ENCODE measurements around the gene SYTL3.

Gene SYTL3

DNA sequence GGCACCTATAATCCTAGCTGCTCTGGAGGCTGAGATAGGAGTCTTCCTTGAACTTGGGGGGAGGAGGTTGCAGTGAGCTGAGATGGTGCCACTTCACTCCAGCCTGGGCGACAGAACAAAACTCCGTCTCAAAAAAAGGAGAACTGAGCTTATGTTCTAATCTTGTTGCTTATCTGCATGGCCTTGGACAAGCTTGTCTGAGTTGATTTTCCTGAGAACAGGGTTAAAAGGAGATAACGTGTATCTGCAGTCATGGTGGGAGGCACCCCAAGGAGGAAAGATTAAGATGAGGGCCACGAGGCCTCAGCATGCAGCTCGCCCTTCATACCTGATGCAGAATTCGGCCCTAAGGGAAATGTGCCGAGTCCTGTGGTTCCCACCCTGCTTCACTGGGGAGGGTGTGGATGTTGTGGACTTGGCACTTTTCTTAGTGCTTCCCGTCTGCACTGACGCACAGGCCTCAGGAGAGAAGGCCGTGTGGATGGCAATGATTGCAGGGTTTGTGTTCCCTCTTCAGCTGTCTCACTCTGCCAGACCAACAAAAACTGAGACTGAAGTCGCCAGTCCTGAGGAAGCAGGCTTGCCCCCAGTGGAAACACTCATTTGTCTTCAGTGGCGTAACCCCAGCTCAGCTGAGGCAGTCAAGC, 113.1 kb downstream of the SYTL3 start:
- no peak overlapping the region for H3K4me2 ChIP-seq (ENCODE audit: low read length)
- H3K4me1 ChIP-seq (ENCODE audit: control insufficient read depth, insufficient read depth, low read length) = peaks cover 3% of the 10 kb centered on the region
- no peak overlapping the region for H3K4me3 ChIP-seq (ENCODE audit: low read length)
- H3K9me3 ChIP-seq (replicated peaks; ENCODE audit: low read length) = no peaks in the 10 kb centered on the region
- H3K27me3 ChIP-seq (ENCODE audit: control insufficient read depth, insufficient read depth, low read length) = no peaks in the 10 kb centered on the region
- peaks cover 43% of the 10 kb centered on the region for H3K36me3 ChIP-seq (ENCODE audit: insufficient read depth, low read length)
- H3K9ac ChIP-seq (ENCODE audit: low read depth, low read length) = no peak overlapping the region

DNA sequence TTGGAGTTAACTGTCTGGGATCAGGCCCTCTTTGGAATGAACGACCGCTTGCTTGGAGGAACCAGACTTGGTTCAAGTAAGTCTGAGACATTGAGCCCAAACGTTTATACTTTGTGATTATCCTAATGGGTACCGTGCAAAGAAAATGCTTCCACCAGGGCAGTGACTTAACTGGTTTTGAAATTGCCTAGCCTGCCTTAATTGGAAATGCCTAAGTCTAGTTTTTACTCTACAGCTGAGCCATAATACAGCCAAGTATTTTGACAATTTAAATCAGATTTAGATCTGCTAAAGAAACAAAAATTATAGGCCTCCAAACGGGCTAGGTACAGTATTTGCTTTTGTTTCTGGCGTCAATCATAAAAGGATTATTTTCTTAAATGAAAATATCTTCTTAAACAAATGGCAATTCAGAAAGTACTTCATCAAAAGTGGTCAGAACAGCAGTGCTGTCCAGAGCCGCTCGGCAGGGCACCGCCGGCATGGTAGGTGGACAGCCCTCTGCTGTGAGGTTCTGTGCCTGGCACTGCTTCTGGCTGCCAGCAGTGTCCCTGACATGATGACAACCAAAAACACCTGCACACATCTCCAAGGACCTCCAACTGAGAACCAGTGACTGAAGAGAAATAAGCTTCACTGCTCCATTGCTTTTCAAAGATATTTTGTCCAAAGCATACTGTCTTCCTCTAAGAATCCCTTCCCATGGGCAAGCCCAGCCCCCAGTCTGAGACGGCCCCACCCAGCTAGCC, 113.8 kb downstream of the SYTL3 start:
- H3K9me3 ChIP-seq (replicated peaks; ENCODE audit: low read length) = no peaks in the 10 kb centered on the region
- H3K36me3 ChIP-seq (ENCODE audit: insufficient read depth, low read length) = peaks cover 50% of the 10 kb centered on the region
- H3K4me3 ChIP-seq (ENCODE audit: low read length) = no peak overlapping the region
- no peak overlapping the region for H3K9ac ChIP-seq (ENCODE audit: low read depth, low read length)
- no peak overlapping the region for H3K4me2 ChIP-seq (ENCODE audit: low read length)
- no peaks in the 10 kb centered on the region for H3K27me3 ChIP-seq (ENCODE audit: control insufficient read depth, insufficient read depth, low read length)
- H3K4me1 ChIP-seq (ENCODE audit: control insufficient read depth, insufficient read depth, low read length) = peaks cover 3% of the 10 kb centered on the region

DNA sequence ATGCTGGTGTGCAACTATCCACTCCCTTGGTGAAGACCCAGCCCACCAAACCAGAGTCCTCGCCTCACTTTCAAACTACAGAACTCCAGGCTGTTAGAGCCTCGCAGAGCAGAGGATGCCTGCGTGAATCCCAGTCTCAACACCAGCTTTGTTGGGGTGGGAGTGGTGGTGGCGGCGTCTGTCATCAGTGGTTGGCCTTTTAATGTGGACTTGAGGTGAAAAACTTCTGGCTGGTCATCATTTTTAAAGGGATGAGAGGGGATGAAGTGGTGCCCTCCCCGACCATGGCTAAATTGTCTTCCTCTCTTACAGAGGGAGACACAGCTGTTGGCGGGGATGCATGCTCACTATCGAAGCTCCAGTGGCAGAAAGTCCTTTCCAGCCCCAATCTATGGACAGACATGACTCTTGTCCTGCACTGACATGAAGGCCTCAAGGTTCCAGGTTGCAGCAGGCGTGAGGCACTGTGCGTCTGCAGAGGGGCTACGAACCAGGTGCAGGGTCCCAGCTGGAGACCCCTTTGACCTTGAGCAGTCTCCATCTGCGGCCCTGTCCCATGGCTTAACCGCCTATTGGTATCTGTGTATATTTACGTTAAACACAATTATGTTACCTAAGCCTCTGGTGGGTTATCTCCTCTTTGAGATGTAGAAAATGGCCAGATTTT, 114.5 kb downstream of the SYTL3 start:
- peaks cover 56% of the 10 kb centered on the region for H3K36me3 ChIP-seq (ENCODE audit: insufficient read depth, low read length)

DNA sequence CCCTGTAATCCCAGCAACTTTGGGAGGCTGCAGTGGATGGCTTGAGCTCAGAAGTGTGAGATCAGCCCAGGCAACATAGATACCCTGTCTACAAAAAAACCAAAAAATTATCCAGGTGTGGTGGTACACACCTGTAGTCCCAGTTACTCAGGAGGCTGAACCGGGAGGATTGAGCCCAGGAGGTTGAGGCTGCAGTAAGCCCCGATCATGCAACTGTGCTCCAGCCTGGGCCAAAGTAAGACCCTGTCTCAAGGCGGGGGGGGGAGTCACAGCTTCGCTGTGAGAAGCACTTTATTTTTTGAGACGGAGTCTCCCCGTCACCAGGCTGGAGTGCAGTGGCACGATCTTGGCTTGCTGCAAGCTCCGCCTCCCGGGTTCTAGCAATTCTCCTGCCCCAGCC, 115.1 kb downstream of the SYTL3 start:
- Histone ChIP-seq H3K4me3 (ENCODE audit: low read length) (no peak overlapping the region), H3K27me3 (ENCODE audit: control insufficient read depth, insufficient read depth, low read length) (no peaks in the 10 kb centered on the region), H3K4me2 (ENCODE audit: low read length) (no peak overlapping the region), H3K4me1 (ENCODE audit: control insufficient read depth, insufficient read depth, low read length) (peaks cover 8% of the 10 kb centered on the region), H3K36me3 (ENCODE audit: insufficient read depth, low read length) (peaks cover 62% of the 10 kb centered on the region), H3K9ac (ENCODE audit: low read depth, low read length) (no peak overlapping the region), H3K9me3 (replicated peaks; ENCODE audit: low read length) (no peaks in the 10 kb centered on the region)

More for the DNA sequence above, 114.5 kb downstream of the SYTL3 start:
- Histone ChIP-seq H3K4me3 (ENCODE audit: low read length) (no peak overlapping the region), H3K27me3 (ENCODE audit: control insufficient read depth, insufficient read depth, low read length) (no peaks in the 10 kb centered on the region), H3K9me3 (replicated peaks; ENCODE audit: low read length) (no peaks in the 10 kb centered on the region), H3K4me1 (ENCODE audit: control insufficient read depth, insufficient read depth, low read length) (peaks cover 3% of the 10 kb centered on the region), H3K9ac (ENCODE audit: low read depth, low read length) (no peak overlapping the region), H3K4me2 (ENCODE audit: low read length) (no peak overlapping the region)

DNA sequence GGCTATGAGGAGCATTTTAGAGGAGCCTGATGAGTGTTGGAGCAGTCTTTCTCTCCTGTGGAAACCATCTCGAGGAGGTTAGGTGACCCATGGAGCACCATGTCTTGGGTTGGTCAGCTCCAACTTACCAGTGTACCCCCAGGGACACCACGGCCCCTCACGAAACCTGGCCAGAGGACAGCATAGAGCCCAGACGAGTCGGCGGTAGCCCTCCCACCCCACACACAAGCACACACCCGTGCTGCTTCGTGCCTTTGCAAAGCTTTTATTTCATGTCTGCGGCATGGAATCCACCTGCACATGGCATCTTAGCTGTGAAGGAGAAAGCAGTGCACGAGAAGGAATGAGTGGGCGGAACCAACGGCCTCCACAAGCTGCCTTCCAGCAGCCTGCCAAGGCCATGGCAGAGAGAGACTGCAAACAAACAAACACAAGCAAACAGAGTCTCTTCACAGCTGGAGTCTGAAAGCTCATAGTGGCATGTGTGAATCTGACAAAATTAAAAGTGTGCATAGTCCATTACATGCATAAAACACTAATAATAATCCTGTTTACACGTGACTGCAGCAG, 115.7 kb downstream of the SYTL3 start:
- Histone ChIP-seq H3K9me3 (replicated peaks; ENCODE audit: low read length) (no peaks in the 10 kb centered on the region), H3K36me3 (ENCODE audit: insufficient read depth, low read length) (peaks cover 67% of the 10 kb centered on the region), H3K27me3 (ENCODE audit: control insufficient read depth, insufficient read depth, low read length) (no peaks in the 10 kb centered on the region), H3K4me2 (ENCODE audit: low read length) (no peak overlapping the region), H3K9ac (ENCODE audit: low read depth, low read length) (no peak overlapping the region), H3K4me3 (ENCODE audit: low read length) (no peak overlapping the region), H3K4me1 (ENCODE audit: control insufficient read depth, insufficient read depth, low read length) (peaks cover 13% of the 10 kb centered on the region)

DNA sequence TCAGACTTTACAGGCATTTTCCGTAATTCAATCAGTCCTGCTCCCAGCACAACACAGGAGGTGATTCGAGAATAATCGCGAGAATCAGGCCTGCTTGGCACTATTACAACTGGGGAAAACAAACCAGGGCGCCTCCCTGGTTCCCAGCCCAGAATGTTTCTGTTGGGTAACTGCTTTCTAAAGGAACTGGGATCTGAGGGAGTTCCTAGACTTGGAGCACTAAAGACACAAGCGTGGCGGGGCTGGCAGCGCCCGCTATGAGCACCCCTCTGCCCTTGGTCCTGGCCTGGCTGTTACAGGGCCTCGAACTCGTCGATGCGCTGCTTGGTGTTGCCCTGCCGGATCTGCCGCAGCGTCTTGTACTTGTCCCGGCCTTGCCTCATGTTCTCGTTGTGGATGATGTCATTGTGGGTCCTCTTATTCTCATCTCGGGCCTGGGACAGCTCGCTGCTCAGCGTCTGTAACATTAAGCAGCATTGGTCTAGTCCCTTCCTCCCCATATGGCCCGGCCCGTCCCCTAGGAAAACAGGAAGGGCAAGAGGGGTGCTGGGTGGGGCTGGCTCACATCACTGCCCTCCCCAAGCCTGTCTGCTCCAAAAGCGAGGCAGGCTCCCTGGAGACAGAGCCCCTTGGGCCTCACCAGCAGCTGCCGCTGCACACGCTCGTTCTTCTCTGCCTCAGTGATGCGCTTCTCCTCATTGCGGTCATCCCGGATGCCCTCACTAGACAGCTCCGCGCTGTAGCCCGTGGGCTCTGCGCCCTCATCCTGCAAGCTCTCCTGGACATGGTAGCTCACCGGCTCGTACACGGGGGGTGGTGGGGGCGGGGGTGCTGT, 117.0 kb downstream of the SYTL3 start:
- peaks cover 76% of the 10 kb centered on the region for H3K36me3 ChIP-seq (ENCODE audit: insufficient read depth, low read length)
- H3K4me1 ChIP-seq (ENCODE audit: control insufficient read depth, insufficient read depth, low read length) = peaks cover 26% of the 10 kb centered on the region
- H3K9me3 ChIP-seq (replicated peaks; ENCODE audit: low read length) = no peaks in the 10 kb centered on the region
- H3K27me3 ChIP-seq (ENCODE audit: control insufficient read depth, insufficient read depth, low read length) = no peaks in the 10 kb centered on the region
- no peak overlapping the region for H3K4me2 ChIP-seq (ENCODE audit: low read length)
- no peak overlapping the region for H3K4me3 ChIP-seq (ENCODE audit: low read length)
- no peak overlapping the region for H3K9ac ChIP-seq (ENCODE audit: low read depth, low read length)

DNA sequence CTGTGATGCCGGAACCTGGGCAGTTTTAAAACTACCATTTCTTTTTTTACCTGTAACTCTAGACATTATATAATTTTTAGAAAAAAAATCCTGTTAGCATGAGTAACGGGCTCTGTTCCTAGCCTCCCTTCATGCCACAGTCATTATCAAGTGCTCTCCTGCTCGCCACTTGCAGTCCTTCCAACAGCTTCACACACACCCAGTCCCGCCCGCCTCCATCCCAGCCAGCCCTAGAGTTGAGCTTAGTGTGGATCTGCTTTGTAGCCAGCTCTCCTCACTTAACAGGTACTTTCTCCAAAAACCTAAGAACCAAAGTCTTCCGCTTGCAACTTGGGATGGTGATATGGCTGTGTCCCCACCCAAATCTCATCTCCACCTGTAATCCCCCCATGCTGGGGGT, 117.9 kb downstream of the SYTL3 start:
- no peaks in the 10 kb centered on the region for H3K9me3 ChIP-seq (replicated peaks; ENCODE audit: low read length)
- H3K9ac ChIP-seq (ENCODE audit: low read depth, low read length) = no peak overlapping the region
- H3K36me3 ChIP-seq (ENCODE audit: insufficient read depth, low read length) = peaks cover 84% of the 10 kb centered on the region
- H3K4me3 ChIP-seq (ENCODE audit: low read length) = no peak overlapping the region
- no peak overlapping the region for H3K4me2 ChIP-seq (ENCODE audit: low read length)
- no peaks in the 10 kb centered on the region for H3K27me3 ChIP-seq (ENCODE audit: control insufficient read depth, insufficient read depth, low read length)
- peaks cover 35% of the 10 kb centered on the region for H3K4me1 ChIP-seq (ENCODE audit: control insufficient read depth, insufficient read depth, low read length)

DNA sequence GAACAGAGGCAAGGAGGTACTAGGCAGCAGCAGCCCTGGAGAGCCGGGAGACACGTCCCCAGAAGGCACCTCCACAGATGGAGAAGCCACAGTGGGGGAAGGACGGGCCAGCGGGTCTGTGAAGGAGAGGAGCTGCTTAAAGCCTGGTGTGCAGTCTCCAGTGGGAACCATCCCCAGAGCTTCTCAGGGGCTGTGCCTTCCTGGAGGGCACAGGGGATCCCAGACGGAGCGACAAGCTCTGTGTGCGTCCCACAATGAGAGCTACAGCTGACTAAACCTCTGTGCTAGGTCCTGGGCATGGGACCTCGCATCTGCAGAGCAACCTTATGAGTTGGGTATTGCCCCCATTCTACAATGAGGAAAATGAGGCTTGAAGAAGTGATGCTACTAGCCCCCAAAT, 118.6 kb downstream of the SYTL3 start:
- Histone ChIP-seq H3K4me1 (ENCODE audit: control insufficient read depth, insufficient read depth, low read length) (peaks cover 42% of the 10 kb centered on the region), H3K27me3 (ENCODE audit: control insufficient read depth, insufficient read depth, low read length) (no peaks in the 10 kb centered on the region), H3K9me3 (replicated peaks; ENCODE audit: low read length) (no peaks in the 10 kb centered on the region), H3K36me3 (ENCODE audit: insufficient read depth, low read length) (peaks cover 87% of the 10 kb centered on the region), H3K9ac (ENCODE audit: low read depth, low read length) (no peak overlapping the region), H3K4me3 (ENCODE audit: low read length) (no peak overlapping the region), H3K4me2 (ENCODE audit: low read length) (no peak overlapping the region)

DNA sequence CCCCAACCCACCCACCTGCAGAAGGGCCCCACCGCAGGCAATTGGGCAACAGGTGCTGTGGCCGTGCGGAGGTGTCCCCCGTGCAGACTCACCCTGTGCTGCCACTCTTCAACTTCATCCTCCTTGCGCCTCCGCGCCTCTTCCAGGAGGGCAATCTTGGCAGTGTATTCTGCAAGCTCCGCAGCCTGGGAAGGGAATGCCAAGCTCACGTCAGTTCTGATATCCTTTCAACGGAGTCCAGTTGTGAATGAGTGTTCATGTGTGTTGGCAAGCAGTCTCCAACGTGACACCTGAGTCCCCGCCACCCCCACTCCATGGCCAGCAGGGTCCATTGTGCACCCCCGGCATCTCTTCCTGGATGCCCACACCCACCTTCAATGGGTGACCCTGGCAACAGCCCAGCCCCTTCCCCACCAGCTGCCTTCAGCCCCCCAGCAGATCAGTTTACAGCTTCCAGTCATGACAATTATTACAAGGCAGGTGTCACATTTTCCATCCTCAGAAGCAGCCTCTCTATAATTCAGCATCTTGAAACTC, 119.4 kb downstream of the SYTL3 start:
- Histone ChIP-seq H3K9me3 (replicated peaks; ENCODE audit: low read length) (no peaks in the 10 kb centered on the region), H3K27me3 (ENCODE audit: control insufficient read depth, insufficient read depth, low read length) (no peaks in the 10 kb centered on the region), H3K4me3 (ENCODE audit: low read length) (no peak overlapping the region), H3K36me3 (ENCODE audit: insufficient read depth, low read length) (peaks cover 87% of the 10 kb centered on the region), H3K4me1 (ENCODE audit: control insufficient read depth, insufficient read depth, low read length) (peaks cover 46% of the 10 kb centered on the region), H3K4me2 (ENCODE audit: low read length) (no peak overlapping the region), H3K9ac (ENCODE audit: low read depth, low read length) (no peak overlapping the region)

DNA sequence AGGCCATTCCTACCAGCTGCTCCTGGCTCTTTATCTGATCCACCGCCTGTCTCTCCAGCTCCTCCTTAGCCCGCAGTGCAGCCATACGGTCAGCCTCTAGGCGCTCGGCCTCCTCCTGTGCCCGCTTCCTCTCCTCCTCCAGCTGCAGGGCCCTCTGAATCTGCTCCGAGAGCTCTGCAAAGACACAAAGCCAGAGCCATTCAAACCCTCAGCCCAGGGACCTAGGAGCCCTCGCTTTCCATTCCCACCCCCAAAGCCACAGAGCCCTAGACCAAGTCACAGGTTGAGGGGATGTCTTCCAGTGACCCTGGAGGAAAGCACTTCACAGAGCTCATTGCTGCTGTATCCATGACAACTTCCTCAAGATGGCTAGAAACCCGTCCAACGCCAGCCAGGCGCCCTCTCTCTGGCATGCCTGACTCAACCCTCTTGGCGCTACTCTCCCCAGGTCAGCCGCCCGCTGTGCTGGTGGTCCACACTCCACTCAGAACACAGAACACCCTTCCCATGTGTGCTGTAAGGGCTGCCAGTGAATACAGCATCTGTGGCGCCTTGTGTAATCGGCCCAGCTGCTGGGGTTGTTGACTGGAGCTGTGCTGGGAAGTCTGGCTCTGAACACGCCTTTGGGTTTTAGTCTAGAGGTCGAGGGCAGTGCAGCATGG, 120.0 kb downstream of the SYTL3 start:
- no peaks in the 10 kb centered on the region for H3K9me3 ChIP-seq (replicated peaks; ENCODE audit: low read length)
- H3K27me3 ChIP-seq (ENCODE audit: control insufficient read depth, insufficient read depth, low read length) = no peaks in the 10 kb centered on the region
- no peak overlapping the region for H3K4me3 ChIP-seq (ENCODE audit: low read length)
- H3K4me1 ChIP-seq (ENCODE audit: control insufficient read depth, insufficient read depth, low read length) = peaks cover 46% of the 10 kb centered on the region
- H3K9ac ChIP-seq (ENCODE audit: low read depth, low read length) = no peak overlapping the region
- H3K36me3 ChIP-seq (ENCODE audit: insufficient read depth, low read length) = peaks cover 87% of the 10 kb centered on the region
- peak overlapping the region; percentile 8 for H3K4me2 ChIP-seq (ENCODE audit: low read length)
